22Rv1 (cell line): ENCODE data around the gene TMX1.

Experiments used
- CTCF ChIP-seq: fragments of 450-650 bp; IDR thresholded peaks from 2 replicates; pipeline ENCODE4 v1.5.1; 2017; ENCODE audit warnings: mild to moderate bottlenecking
- ZFX ChIP-seq: fragments of 450-650 bp; IDR thresholded peaks from 2 replicates; pipeline ENCODE4 v1.6.1; 2017; ENCODE audit warnings: antibody characterized with exemption, borderline replicate concordance

GRCh38 chr14:51290132-51290531 lies 50.1 kb downstream of the TMX1 start:
- TF ChIP-seq CTCF: no peak
- no peak for TF ChIP-seq ZFX
